ENCODE data around the gene RPH3AL.

RPH3AL gene

DNA sequence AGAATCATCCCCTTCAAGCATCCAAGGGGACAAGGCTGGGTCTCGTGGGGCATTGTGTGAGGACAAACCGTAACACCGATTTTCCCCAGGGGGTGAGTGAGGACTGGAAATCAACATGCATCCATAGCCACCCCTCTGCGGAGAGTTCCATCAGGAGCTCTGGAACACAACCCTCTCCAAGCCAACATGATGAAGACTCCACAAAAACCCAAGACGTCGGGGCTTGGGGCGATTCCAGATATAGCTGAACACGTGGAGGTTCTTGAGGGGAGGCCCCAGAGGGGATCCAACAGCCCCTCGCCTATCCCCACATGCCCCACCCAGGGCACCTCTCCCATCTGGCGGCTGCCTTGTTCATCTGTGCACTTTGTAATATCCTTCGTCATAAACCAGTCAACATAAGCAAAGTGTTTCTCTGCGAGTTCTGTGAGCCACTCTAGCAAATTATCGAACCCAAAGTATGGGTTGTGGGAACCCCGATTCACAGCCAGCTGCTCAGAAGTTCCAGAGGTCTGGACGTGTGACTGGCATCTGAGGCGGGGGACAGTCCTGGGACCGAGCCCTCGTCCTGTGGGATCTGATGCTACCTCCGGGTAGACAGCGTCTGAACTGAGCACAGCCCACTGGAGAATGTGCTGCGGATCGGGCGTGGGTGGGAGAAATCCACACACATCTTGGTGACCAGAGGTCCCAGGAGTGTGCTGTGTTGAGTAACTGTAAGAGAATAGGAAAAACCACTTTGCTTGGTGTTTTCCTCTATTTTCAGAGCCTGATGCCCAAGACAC is 55.5 kb downstream of the RPH3AL start:
- no peak for DNase-seq

DNA sequence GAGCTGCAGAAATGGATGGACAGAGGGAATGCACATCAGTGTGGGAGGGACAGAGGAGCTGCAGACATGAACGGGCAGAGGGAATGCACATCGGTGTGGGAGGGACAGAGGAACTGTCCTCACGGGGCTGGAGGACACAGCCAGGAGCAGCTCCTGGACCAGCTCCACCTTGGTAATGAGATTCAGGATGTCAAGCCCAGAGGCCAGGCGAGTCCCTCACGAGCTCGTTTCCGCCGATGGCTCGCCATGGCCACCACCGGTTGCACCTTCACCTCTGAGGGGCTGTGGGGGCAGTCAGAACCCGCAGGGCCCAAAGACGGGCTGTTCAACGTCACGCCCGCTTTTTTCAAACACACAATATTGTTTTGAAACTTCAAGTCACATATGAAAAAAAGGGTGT is 56.2 kb downstream of the RPH3AL start:
- no peak for DNase-seq

DNA sequence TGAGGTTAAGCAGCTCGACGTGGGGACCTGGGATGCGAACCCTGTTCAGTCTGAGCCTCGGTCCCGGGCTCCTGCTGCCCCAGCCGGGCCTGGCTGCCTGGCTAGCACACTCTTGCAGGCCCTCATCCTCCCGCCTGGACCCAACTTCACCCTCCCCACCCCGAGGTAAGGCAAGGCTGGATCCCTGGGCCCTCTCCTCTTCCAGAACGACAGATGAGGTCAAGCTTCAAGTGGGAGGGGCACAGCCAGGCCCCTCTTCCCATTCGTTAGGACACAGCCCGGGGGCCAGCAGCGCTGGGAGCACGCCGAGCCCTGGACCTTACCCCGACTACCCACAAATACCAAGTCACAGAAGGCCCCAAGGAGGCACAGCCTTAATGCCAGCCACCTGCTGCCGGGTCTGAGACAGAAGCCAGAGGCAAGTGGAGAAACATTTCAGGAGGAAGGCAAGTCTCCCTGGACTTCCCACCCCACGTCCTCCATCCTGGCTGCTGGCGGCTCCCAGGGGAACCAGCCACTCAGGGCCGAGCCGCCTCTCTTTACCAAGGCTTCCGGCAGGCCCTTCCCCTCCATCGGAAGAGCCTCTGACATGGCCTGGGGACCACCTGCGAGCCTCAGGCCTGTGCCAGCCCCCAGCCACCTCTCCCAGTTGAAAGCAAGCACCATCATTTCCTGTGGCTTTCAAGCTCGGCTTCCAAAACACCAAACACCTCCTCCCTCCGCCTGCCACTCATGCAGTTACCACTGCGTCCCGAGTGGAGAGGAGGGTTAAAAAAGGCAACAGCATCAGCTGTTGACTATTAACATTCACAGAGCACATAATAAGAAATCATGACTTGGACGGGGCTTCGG is 59.9 kb downstream of the RPH3AL start:
- DNase-seq, result no peak

DNA sequence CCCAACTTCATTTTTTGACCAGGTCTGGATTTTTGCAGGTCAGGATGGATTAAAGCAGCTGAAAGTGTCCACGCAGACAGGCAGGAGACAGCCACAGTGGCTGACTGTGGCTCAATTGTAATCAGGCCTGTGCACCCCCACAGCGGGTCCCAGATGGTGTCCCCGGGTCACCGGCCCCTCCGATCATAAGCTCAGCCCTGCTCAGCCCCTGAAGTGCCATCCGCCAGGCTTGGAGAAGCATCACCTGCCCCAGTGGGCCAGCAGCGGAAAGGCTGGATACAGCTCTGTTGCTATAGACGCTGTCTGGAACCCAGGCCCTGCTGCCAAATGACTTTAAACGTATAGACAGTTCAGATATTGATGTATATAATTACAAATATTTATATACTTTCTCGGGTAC is 60.6 kb downstream of the RPH3AL start:
- no peak for DNase-seq

DNA sequence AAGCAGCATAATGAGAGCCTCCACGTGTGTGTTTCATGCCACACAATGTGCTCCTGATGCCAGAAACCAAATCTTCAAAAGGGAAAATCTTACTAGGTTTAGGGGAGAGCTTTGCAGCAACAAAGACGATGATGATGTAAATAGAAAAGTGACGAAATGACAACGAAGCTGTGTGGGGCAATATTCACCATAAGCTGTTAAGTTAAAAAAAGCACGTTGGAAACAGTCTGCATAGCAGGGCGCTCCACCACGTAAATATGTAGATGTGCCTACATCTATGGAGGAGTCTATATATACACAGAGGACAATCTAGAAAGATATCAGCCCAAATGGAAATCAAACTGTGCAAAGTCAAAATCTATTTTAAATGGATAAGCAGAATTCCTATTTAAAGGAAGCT is 61.0 kb downstream of the RPH3AL start:
- DNase-seq, result no peak

DNA sequence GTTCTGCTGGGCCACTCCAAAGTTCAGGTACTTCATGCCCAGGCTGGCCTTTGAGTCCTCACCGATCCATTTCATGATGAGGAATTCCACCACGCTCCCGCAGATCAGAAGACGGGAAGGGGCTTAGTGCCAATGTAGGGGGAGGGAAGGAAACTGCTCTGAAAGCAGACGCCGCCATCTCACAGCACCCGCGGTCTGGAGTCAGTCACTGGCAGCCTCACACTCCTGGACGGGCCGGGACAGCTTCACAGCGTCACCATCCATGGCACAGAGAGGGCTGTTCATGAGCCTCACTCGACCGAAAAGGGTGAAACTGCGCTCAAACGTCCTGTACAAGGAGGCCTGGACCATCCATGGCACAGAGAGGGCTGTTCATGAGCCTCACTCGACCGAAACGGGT is 62.0 kb downstream of the RPH3AL start:
- no peak for DNase-seq

DNA sequence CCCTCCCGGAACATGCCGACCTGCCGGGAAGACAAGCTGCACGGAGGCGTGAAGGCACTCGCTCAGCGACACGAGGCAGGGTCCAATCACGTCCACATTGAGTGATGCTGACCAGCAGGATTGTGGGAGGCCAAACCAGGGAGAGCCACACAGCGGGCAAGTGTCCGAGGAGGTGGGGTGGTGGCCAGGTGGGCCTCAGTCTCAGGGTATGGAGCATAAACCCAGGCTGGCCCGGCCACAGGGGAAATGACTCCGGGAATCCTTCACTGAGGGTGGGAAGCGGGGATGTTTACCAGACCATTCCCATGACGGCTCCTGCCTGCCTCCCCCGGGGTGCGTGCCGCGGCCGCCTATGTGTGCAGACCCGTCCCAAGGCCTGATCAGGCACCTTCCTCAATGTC is 62.5 kb downstream of the RPH3AL start:
- no peak for DNase-seq

DNA sequence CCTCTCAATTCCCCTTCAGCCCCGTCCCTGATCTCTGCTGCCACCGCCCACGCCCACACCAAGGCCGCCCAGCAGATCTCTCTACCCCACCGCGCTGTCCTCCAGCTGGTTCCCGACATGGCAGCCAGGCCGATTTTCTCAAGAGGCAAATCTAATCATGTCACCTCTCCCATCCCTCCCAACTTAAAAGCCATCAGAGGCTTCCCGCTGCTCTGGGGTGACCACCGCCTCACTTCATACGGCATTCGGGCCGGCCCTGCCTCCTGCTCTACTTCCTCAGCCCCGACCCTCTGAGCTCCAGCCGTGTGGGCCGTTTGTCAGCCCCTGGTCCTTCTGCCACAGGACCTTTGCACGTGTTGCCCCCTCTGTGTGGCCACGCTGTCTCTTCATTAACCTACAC is 63.2 kb downstream of the RPH3AL start:
- DNase-seq, result no peak

DNA sequence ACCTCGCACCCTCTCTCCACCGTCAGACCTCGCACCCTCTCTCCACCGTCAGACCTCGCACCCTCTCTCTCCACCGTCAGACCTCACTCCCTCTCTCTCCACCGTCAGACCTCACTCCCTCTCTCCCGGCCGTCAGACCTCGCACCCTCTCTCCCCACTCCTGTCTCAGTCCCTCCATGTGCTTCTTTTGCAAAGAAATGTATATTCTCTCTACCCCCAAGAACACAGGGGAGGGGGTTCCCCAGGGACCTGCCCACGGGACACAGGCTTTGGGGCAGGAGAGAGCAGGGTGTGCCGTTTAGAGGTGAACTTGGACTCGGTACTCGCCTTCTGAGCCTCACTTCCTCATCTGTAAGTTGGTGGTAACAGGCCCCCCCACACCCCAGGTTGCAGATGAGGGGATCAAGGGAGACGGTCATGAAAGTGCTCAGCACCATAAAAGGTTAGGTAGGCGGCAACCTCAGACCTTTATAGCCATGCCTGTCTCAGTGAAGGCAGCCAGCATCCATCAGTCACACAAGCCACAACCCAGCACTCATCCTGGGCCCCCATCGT is 63.7 kb downstream of the RPH3AL start:
- no peak for DNase-seq

DNA sequence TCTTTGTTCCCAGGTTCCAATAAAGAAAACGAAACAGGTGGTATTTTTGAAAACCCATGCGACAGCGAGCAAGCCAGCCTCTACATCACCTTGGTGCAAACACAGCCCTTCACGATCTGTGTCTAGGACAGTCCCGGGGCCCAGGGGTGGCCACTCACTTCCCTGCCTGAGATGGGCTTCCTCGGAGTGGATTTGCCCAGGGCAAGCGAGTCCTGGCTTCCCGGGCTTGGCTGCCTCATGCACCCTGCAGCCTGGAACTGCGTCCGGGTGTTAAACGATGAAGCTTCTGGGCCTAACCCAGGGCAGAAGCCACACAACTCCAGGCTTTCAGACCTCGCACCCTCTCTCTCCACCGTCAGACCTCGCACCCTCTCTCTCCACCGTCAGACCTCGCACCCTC is 66.0 kb downstream of the RPH3AL start:
- DNase-seq, result no peak

DNA sequence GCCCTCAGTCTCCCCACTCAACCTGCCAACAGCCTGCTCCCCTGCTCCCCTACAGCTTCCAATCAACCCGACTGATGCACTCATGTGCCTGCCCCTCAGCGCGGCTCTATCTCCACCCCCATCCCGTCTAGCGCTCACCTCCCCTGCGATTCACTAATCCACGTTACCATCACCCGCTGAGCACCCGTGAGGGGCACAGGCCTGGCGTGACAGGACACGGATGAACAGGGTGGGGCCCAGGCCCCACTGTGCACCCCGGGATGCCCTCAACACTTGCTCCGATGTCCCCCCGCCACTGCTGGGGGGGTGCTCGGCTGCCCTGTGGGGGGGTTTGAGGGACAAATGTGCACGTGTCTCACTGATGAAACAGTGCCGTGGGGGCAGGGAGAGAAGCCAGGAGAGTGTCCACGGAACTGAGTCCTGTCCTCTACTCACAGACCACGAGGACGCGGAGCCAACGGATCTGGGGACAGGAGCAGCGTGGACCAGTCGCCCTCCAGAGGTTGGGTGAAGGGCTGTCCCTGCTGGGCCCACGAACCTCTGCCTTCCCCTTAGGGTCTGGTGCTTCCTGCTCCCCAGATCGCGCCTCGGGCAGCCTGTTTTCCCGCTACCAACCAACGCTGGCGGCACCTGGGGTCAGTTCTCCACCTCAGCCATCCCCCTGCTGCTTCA is 66.7 kb downstream of the RPH3AL start:
- no peak for DNase-seq

DNA sequence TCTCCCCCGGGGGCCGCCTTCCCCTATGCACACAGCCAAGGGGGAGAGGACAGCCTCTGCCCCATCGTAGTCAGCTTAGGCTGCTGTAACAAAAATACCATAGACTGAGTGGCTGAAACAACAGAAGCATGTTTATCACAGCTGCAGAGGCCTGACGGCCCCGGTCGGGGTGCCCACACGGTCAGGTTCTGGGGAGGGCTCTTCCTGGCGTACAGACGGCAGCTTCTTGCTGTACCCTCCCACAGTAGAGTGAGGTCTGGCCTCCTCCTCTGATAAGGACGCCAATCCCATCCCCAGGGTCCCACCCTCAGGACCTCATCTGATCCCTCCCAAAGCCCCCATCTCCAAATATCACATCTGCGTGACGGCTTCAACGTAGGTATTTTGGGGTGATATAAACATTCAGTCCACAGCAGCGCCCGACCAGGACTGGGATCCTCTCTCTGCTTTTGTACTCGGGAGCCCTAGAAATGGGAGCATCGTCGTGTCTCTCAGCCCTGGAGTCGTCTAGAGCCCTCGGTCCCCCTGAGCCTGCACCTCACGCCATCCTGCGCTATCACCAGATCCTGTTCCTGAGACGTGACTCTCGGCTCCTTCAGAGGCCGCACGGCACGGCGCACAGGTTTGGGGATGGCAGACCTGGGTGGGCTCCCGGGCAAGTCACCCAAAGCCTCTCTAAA is 67.8 kb downstream of the RPH3AL start:
- no peak for DNase-seq

DNA sequence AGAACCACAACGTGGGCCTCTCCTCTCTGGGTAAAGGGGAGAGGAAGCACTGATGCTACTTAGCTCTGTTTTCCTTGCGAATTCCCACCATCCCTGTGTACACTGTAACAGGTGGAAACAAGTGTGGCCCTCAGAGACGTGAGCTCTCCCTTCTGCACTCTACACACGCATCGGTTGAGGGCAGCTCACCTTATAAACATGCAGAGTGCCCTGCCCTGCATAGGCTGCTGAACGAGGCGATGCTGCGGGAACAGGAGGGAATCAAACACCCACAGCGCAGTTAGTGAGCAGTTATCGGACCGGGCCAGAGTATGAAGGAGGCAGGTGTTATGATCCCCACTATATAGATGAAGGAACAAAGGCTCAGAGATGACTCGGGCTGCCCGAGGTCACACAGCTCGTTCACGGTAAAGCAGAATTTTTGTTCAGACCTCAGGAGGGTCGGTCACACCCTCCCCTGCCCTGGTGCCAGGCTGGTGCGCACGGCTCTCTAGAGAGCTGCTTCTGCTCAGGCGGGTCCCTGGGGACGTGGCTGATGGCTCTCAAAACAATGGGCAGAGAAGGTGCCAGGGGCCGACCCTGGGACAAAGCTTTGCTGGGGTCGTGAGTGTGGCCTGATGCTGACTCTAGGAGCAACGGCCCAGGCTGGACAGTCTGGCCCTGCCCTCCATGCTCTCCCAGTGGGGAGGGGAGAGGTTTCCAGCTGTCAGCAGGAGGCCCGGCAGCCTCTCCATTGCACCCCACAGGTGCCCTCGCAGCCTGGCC is 68.5 kb downstream of the RPH3AL start:
- no peak for DNase-seq

DNA sequence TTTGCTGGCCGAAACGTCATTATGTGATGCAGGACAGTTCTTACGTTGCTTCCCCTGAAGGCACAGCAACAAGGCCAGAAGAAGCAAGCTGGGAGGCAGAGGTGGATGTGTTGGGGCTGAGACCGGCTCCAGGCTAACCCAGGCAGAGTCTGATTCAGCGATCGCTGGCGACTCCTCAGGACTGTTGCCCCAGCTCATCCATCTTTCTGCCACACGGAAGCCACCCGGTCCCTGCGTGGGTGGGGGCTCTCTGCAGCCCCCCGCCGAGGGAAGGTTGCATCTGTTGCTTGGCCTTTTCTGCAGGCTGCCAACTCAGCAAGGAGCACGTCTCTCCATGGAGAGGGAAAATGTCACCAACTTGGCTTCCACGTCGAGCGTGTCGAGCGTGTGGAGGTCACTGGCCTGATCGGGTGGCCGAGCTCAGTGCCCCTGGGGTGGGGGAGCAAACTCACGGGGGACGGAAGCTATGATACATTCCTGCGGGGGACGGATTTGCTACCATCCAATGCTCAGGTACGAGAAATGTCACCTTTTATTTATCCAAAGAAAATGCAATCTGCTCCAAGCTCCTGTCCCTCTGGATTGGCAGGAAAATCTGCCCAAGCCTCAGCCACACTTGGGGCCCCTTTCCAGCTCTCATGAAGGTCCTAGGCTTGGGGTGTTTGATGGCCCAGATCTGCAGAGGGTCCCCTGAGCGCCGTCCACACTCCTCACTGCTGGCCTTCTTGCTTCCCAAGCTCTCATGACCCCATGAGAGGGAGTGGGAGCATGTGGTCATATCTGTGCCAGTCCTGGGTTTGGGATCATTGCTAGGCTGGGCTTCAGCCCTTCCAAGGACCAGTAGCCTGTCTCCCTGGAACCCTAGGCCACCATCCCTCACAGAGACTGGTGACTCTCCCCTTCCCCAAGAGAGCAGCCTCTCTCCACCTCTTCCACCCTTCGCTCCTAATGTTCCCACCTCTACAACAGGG is 69.4 kb downstream of the RPH3AL start:
- no peak for DNase-seq

DNA sequence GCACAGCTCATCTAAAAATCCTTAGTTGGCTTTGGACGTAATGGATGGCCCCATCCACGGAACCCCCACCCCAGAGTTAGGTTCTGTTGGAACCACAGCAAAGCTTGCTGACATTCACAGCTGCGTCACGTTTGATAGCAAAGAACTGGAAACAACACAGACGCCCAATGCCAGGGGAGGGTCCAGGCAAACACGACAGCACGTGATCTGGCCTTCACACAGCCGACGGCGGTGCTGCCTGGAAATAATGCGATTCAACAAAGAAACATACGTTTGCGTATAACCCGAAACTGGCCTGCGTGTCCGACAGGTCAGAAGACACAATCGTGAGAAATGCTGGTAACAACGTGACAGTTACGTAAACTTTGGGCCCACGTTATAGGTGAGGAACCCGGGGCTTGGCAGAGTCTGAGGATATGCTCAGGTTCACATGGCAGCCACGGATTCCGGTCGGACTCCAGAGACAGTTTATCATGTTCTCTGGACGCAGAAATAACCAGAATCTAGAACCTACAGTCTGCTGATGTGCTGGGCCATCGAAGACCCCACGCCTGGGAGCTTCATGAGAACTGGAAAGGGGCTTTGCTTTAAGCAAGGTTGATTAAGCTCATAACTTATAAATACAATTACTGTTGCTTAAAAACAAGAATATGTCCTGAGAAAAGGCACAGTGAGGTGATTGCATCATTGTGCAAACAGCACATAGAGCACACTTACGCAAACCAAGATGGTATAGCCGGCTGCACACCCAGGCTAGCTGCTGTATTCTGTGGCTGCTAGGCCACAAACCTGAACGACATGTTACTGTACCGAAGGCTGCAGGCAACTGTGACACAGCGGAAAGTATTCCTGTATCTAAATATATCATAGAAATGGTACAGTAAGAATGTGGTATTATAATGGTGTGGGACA is 70.4 kb downstream of the RPH3AL start:
- DNase-seq, result no peak

DNA sequence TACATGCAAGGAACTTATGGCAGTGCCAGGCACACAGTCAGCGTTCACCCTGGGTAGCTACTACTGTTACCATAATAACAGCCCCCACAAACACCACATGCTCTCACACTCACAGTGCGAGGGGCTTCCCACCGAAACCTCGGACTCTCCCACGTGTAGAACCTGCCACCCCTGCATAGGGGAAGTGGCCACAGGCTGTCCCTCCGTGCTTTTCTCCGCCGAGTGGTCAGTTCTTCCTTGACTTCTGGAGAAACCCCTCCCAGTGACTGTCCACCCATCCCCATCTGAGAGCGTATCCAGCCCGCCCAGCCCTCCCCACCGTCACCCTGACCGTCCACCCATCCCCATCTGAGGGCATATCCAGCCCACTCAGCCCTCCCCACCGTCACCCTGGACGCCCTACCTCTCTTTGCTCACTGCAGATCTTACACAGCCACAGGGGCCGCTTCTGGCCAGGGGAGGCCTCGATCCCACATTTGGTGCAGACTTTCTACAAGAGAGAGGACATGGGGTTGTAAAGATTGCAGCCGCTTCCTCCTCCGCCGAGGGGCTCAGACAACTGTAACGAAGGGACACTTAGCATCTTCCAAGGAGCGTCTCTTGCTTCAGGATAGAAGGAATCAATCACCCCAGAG is 71.1 kb downstream of the RPH3AL start:
- DNase-seq, result no peak

DNA sequence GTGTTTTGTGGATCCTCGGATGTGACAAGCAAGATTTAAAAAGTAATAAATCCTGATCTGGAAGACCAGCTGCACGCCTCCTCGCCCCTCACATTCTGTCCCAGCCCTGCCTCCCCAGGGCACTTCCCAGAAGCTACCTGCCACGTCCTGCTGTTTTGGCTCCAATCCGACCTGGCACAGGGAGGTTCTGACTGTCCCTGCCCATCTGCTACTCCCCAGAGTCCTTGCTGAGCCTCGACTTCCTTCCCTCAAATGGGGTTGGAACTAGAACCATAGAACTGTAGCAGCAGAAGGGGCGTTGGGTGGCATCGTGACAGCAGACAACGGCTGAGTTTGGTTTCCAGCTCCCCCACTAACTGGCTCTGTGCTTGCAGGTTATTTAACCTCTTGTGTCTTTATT is 71.7 kb downstream of the RPH3AL start:
- no peak for DNase-seq

DNA sequence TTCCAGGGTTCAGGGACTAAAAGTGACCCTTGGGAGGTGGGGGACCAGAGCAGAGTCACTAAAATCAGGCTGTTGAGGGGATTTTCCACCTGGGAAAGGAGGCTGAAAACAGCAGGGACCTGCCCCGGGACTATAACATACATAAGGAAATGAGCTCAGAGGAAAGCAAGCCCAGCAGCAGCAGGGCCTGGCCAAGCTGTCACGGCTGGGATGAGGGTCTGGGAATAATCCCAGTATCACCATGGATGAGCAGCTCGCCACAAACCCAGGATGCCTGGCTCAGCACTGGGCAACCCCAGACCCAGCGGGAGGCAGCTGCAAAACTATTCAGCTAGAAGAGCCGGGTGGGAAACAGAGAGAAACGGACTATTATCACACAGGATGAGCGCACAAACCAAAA is 72.4 kb downstream of the RPH3AL start:
- DNase-seq, result no peak

DNA sequence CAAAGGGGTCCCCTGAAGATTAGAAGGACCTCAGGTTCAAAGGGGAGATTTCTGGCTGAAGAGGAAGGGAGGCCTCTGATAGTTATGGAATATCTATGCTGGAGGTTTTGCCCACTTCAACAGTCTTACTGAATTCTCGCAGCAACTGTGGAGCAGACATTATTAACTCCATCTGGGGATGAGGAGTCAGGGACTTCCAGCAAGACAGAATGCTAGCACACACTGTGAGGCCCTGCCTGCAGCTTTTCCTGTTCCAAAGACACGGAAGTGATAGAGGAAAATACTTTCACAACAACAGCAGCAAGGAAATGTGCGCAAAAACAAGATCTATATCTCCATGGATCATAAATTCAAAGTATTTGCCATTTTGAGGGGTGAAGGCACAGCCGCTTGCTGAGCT is 72.8 kb downstream of the RPH3AL start:
- DNase-seq, result no peak

Measured in CD4-positive, alpha-beta T cell treated with Interleukin-21 for 1 hour (primary cell).